WERI-Rb-1 (cell line): Measurements from ENCODE around the gene RANBP17.
"Not testable (repeated sequence)": the region's sequence is repeated elsewhere in the genome, so short reads cannot be mapped to it uniquely, and the experiment has no call there.

Experiments
- DNase-seq: peaks from one replicate; pipeline ENCODE4 v3.0.0-alpha.2; 2020
- H3K27ac ChIP-seq: fragments of 250-450 bp; sonication (Bioruptor Pico); 2 replicates; pipeline ENCODE4 v1.5.1; 2020; ENCODE audit warnings: mild to moderate bottlenecking, moderate library complexity
- H3K27me3 ChIP-seq: fragments of 250-450 bp; sonication (Bioruptor Pico); 2 replicates; pipeline ENCODE4 v1.5.1; 2021; ENCODE audit warnings: mild to moderate bottlenecking, low read depth, moderate library complexity; ENCODE audit not compliant: insufficient read depth, severe bottlenecking
- H3K36me3 ChIP-seq: fragments of 250-450 bp; sonication (Bioruptor Pico); 2 replicates; pipeline ENCODE4 v1.5.1; 2020; ENCODE audit warnings: mild to moderate bottlenecking, moderate library complexity
- H3K4me3 ChIP-seq: 2 replicates; pipeline ENCODE4 v1.5.1; 2011; ENCODE audit warnings: low read depth, mild to moderate bottlenecking, control low read depth, low read length
- H3K9me3 ChIP-seq: fragments of 250-450 bp; sonication (Bioruptor Pico); 2 replicates; pipeline ENCODE4 v1.5.1; 2021; ENCODE audit warnings: mild to moderate bottlenecking, moderate library complexity; ENCODE audit not compliant: severe bottlenecking
- CTCF ChIP-seq: IDR thresholded peaks from 2 replicates; pipeline ENCODE4 v1.5.1; 2011; ENCODE audit warnings: low read depth, mild to moderate bottlenecking, control low read depth, inconsistent platforms, low read length

Gene RANBP17

GRCh38 chr5:170865622-170866021 is 3.8 kb downstream of the RANBP17 start:
- DNase-seq: no peak
- no peaks in the 10 kb centered on the region for H3K27me3 ChIP-seq
- no peak overlapping the region for H3K27ac ChIP-seq
- no peak overlapping the region for H3K4me3 ChIP-seq
- no peak for TF ChIP-seq CTCF
- H3K36me3 ChIP-seq: peaks cover 3% of the 10 kb centered on the region; the same call in 1 of the 2 replicates
- peaks cover 7% of the 10 kb centered on the region for H3K9me3 ChIP-seq

- DNase-seq: no peak
- Histone ChIP-seq H3K27ac (no peak overlapping the region), H3K36me3 (no peaks in the 10 kb centered on the region), H3K4me3 (no peak overlapping the region), H3K27me3 (no peaks in the 10 kb centered on the region), H3K9me3 (peaks cover 6% of the 10 kb centered on the region)
- TF ChIP-seq CTCF: no peak
Measured at GRCh38 chr5:170867825-170868224, 6.0 kb downstream of the RANBP17 start.

- not testable (repeated sequence) for DNase-seq, H3K27ac ChIP-seq, H3K4me3 ChIP-seq, H3K27me3 ChIP-seq, H3K36me3 ChIP-seq, H3K9me3 ChIP-seq
Measured at GRCh38 chr5:170870390-170870789, 8.6 kb downstream of the RANBP17 start.

- no peak for DNase-seq
- no peak overlapping the region for H3K4me3 ChIP-seq
- H3K27ac ChIP-seq: no peak overlapping the region
- peaks cover 6% of the 10 kb centered on the region for H3K9me3 ChIP-seq
- H3K27me3 ChIP-seq: no peaks in the 10 kb centered on the region
- H3K36me3 ChIP-seq: no peaks in the 10 kb centered on the region
- no peak for TF ChIP-seq CTCF
Measured at GRCh38 chr5:170874017-170874416, 12.2 kb downstream of the RANBP17 start.

- no peak overlapping the region for H3K27ac ChIP-seq
- H3K9me3 ChIP-seq: peaks cover 6% of the 10 kb centered on the region
- no peaks in the 10 kb centered on the region for H3K36me3 ChIP-seq
- no peak for DNase-seq
- no peak overlapping the region for H3K4me3 ChIP-seq
- no peaks in the 10 kb centered on the region for H3K27me3 ChIP-seq
- no peak for TF ChIP-seq CTCF
Measured at GRCh38 chr5:170875811-170876210, 14.0 kb downstream of the RANBP17 start.

GRCh38 chr5:170880084-170880483 is 18.3 kb downstream of the RANBP17 start:
- H3K27me3 ChIP-seq: no peaks in the 10 kb centered on the region
- no peaks in the 10 kb centered on the region for H3K9me3 ChIP-seq
- TF ChIP-seq CTCF: no peak
- no peak for DNase-seq
- no peak overlapping the region for H3K27ac ChIP-seq
- H3K36me3 ChIP-seq: no peaks in the 10 kb centered on the region; the same call in 1 of the 2 replicates
- H3K4me3 ChIP-seq: no peak overlapping the region
